Effector memory CD8-positive, alpha-beta T cell (primary cell): Measurements from ENCODE around the gene SCAF4.
A peak's percentile ranks its signal among the peaks of the same experiment; 100 is the strongest.

ENCODE experiments used
- ATAC-seq: fragments of 150-1000 bp; cut with Tn5 transposase; replicated peaks from 2 replicates; pipeline ENCODE4 v1.10.0; 2021; ENCODE audit warnings: mild to moderate bottlenecking, moderate library complexity
- DNase-seq, 3 experiments: peaks; one replicate each; pipeline ENCODE4 v3.0.0; 2021
- H3K27ac Mint-ChIP-seq, 2 donors: one replicate each; pipeline ENCODE4 v1.8.0; 2022; ENCODE audit warnings: mild to moderate bottlenecking in 2 of 2, mixed read lengths in 2 of 2, moderate library complexity in 2 of 2
- H3K27me3 Mint-ChIP-seq, 2 donors: one replicate each; pipeline ENCODE4 v1.8.0; 2022; ENCODE audit warnings: mixed read lengths in 2 of 2
- H3K36me3 Mint-ChIP-seq: one replicate; pipeline ENCODE4 v1.8.0; 2022; ENCODE audit warnings: mild to moderate bottlenecking, moderate library complexity, mixed read lengths; ENCODE audit not compliant: insufficient read depth
- H3K4me1 Mint-ChIP-seq, 2 donors: one replicate each; pipeline ENCODE4 v1.8.0; 2022; ENCODE audit warnings: low read depth in 2 of 2, mixed read lengths in 2 of 2
- H3K4me3 Mint-ChIP-seq, 2 donors: one replicate each; pipeline ENCODE4 v1.8.0; 2022; ENCODE audit warnings: mild to moderate bottlenecking in 2 of 2, mixed read lengths in 2 of 2, moderate library complexity in 2 of 2
- H3K9me3 Mint-ChIP-seq, 2 donors: one replicate each; pipeline ENCODE4 v1.8.0; 2022; ENCODE audit warnings: mixed read lengths in 2 of 2

Gene SCAF4

DNA sequence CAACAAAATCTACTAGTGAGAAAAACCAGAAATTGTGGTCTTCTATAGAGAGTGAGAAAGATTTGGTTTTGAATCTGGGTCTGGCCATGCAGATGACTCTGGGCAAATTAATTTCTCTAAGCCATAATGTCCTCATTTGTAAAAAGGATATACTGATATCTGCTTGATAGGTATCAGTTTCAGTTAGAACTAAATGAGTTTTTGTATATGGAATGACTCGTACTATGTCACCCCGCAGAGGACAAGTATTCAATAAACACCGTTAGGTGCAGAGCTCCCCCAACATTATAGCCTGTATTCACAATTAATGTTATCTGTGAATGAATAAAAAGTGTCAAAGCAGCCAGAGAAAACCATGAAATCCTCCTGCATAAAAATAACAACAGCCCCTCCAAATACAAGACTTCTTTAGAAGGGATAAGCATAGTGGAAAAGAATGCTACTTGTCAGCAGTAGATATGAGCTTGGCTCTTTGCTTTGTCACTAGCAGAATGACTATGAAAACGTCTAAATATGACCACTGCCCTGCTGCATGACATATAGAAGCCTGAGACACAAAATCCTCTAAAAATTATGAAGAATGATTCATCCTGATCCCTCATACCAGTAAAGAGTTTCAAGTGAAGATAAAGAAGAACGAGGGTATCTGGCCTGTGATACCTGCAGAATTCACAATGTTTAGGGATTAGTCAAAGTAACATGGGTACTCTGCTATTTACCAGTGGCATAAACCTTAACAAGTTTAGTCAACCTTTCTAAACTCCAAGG, 17.8 kb downstream of the SCAF4 start:
- peaks cover 40 to 77% of the 10 kb centered on the region in 2 donors for H3K4me1 Mint-ChIP-seq
- H3K27ac Mint-ChIP-seq: peak overlapping the region; percentile 17 to 90

DNA sequence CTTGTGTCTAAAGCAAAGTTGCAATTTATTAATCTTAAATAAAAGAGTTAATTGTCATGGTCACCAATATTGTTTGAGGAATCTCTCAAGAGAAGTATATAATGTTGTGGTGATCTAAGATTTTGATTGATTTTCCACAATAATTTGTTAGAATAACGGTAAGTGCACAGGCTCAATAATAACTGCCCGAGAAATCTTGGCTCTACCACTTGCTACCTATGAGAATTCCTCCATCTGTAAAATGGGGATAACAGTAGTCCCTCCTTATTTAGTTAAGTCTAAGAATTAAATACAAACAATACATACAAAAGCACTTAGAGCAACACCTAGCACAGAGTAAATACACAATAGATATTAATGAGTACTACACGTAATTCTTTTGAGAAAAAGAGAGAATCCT, 18.8 kb downstream of the SCAF4 start:
- no peaks in the 10 kb centered on the region for H3K27me3 Mint-ChIP-seq
- H3K4me3 Mint-ChIP-seq: peak overlapping the region in 1 of 2 donors; percentile 30
- no peak for DNase-seq
- no peaks in the 10 kb centered on the region for H3K9me3 Mint-ChIP-seq
- H3K27ac Mint-ChIP-seq: peak overlapping the region in 1 of 2 donors; percentile 29
- H3K36me3 Mint-ChIP-seq: no peaks in the 10 kb centered on the region
- peaks cover 43 to 76% of the 10 kb centered on the region in 2 donors for H3K4me1 Mint-ChIP-seq
- no peak for ATAC-seq

More for the DNA sequence above, 17.8 kb downstream of the SCAF4 start:
- Mint-ChIP-seq H3K9me3 (no peaks in the 10 kb centered on the region), H3K36me3 (no peaks in the 10 kb centered on the region), H3K27me3 (no peaks in the 10 kb centered on the region), H3K4me3 (peak overlapping the region; percentile 43 to 51)
- DNase-seq (no peak), ATAC-seq (peak; percentile 33)

DNA sequence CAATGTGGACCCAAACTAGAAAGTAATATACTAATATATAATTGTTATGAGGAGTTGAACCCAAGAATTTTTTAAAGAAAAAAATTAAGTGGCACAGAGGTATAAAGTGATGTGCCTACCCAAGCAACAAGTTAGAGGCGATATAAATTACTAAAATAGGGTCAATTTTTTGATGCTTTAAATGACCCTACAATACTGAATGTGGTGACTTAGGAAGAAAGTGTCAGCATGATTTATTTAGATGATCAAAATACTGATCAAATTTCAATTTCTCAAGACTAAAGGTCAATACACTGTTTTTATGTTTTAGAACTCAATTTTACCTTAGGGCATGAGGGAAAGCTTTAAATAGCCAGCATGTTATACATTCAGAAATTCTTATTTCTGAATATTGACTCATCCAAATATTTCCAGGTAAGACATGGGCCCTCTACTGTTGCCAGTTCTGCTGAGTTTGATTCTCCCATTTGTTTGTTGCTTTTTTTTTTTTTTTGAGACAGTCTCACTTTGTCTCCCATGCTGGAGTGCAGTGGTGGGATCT, 20.1 kb downstream of the SCAF4 start:
- no peaks in the 10 kb centered on the region for H3K9me3 Mint-ChIP-seq
- ATAC-seq: no peak
- H3K4me1 Mint-ChIP-seq: peaks cover 48 to 78% of the 10 kb centered on the region in 2 donors
- H3K27me3 Mint-ChIP-seq: no peaks in the 10 kb centered on the region
- peak overlapping the region in 1 of 2 donors; percentile 29 for H3K27ac Mint-ChIP-seq
- no peak overlapping the region for H3K4me3 Mint-ChIP-seq
- DNase-seq: no peak
- no peaks in the 10 kb centered on the region for H3K36me3 Mint-ChIP-seq

DNA sequence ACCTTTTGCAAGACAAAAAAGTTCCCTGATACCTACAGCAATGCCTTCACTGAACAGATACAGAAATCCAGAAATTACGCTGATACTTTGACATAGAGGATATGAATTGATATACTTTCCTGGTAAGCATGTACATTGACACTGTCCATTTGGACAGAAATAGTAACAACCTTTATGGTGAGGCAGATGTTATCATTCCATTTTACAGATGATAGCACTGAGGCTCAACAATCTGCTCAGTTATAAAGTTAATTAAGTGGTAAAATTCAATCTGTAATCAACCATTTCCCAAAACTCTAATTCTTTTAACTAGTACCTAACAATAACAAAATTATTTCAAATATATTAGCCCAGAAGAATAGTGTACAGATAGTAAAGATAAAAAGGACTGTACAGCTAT, 20.6 kb downstream of the SCAF4 start:
- no peak for DNase-seq
- H3K4me3 Mint-ChIP-seq: peak overlapping the region in 1 of 2 donors; percentile 15
- no peaks in the 10 kb centered on the region for H3K9me3 Mint-ChIP-seq
- no peak for ATAC-seq
- H3K4me1 Mint-ChIP-seq: peaks cover 48 to 78% of the 10 kb centered on the region in 2 donors
- no peaks in the 10 kb centered on the region for H3K36me3 Mint-ChIP-seq
- peak overlapping the region in 1 of 2 donors; percentile 29 for H3K27ac Mint-ChIP-seq
- no peaks in the 10 kb centered on the region for H3K27me3 Mint-ChIP-seq

DNA sequence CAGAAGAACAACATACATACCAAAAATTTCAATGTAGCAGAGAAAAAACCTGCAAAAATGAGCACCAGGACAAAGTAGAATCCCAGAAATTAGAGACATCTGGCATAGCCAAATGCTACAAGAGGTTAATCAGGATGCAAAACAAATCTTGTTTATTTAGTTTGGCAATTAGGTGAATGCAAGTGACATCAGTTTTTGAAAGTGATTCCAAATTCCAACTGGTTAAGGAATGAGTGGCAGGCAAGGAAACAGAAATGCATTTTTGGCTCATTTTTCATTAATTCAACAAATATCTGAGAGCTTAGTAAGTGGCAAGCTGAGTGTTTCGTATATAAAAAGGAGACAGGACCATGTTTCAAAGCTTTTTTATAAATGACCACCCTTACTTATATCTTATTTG, 21.3 kb downstream of the SCAF4 start:
- no peak for ATAC-seq
- peak overlapping the region in 1 of 2 donors; percentile 20 for H3K4me3 Mint-ChIP-seq
- no peak for DNase-seq
- H3K27ac Mint-ChIP-seq: peak overlapping the region in 1 of 2 donors; percentile 59
- H3K27me3 Mint-ChIP-seq: no peaks in the 10 kb centered on the region
- H3K9me3 Mint-ChIP-seq: no peaks in the 10 kb centered on the region
- no peaks in the 10 kb centered on the region for H3K36me3 Mint-ChIP-seq
- H3K4me1 Mint-ChIP-seq: peaks cover 49 to 73% of the 10 kb centered on the region in 2 donors

DNA sequence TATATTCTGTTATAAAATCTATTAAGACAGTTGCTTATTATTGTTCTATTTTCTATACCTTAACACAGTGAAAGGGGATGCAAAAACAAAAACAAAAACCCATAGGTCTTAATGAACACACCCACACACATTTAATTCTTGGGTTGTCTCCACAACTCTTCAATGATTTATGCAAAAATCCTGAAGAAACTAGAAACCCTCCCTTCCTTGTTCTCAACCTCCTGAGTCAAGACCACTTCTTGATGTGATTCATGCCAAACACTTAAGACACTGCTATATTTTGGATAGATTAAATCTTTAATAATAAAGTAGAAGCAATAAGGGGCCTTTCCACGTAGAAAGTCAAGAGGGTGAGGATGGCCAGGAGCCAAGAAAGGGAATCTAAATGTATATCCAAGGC, 23.4 kb downstream of the SCAF4 start:
- Mint-ChIP-seq H3K4me3 (peak overlapping the region in 1 of 2 donors; percentile 27), H3K27me3 (no peaks in the 10 kb centered on the region), H3K27ac (peak overlapping the region in 1 of 2 donors; percentile 59), H3K36me3 (peaks cover 3% of the 10 kb centered on the region), H3K4me1 (peaks cover 41 to 56% of the 10 kb centered on the region in 2 donors), H3K9me3 (no peaks in the 10 kb centered on the region)
- no peak for DNase-seq
- no peak for ATAC-seq

DNA sequence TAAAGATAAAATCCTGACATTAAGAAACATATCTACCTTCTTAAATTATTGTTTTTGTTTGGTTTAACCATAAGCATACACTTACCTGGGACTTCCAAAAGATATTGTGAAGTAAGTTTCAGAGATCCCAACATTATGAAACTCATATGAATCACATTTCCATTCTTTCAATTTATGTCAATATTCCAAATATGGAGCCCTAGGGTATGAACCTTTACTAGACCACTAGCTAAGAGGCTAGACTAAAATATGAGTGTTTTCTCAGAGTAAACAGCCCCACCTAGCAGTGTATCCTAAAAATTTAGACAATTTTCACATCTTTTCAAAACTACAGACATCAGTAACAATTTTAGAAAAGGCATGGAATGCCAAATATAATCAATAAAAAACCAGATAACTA, 24.4 kb downstream of the SCAF4 start:
- no peaks in the 10 kb centered on the region for H3K9me3 Mint-ChIP-seq

DNA sequence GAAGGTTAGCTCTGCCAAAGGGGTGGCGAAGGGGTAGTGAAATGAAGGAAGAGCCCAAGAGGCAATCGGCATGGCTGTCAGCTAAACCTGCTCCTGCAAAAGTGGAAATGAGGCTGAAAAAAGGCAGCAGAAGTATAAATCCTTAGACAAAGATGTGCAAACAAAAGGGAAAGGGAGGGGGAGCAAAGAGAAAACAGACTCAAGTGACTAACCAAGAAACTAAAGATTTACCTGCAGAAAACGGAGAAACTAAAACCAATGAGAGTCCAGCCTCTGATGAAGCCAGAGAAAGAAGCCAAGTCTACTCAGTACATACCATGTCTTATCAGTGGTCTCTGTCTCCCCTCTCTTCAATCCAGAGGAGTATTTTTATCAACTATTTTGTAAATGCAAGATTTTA, 25.4 kb downstream of the SCAF4 start:
- Mint-ChIP-seq H3K27me3 (no peaks in the 10 kb centered on the region), H3K4me1 (peaks cover 38 to 41% of the 10 kb centered on the region in 2 donors), H3K36me3 (peaks cover 14% of the 10 kb centered on the region), H3K27ac (peak overlapping the region in 1 of 2 donors; percentile 2), H3K4me3 (peak overlapping the region in 1 of 2 donors; percentile 1), H3K9me3 (no peaks in the 10 kb centered on the region)
- DNase-seq: no peak
- ATAC-seq: no peak

More for the DNA sequence above, 24.4 kb downstream of the SCAF4 start:
- H3K27ac Mint-ChIP-seq: no peak overlapping the region
- H3K4me3 Mint-ChIP-seq: no peak overlapping the region
- no peaks in the 10 kb centered on the region for H3K27me3 Mint-ChIP-seq
- no peak for ATAC-seq
- H3K36me3 Mint-ChIP-seq: peaks cover 5% of the 10 kb centered on the region
- DNase-seq: no peak
- peaks cover 38 to 47% of the 10 kb centered on the region in 2 donors for H3K4me1 Mint-ChIP-seq

DNA sequence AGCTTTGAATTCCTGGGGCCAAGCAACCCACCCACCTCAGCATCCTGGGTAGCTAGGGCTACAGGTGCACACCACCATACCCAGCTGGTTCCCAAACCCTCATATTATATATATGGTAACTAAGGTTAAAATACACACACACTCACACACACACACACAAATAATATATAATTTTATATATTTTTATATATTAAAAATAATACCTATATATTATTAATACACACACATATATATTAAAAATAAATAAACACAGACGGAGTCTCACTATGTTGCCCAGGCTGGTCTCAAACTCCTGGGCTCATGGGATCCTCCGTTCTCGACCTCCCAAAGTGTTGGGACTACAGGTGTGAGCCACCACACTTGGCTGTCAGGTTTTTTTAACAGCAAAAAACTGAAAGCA, 31.9 kb downstream of the SCAF4 start:
- Mint-ChIP-seq H3K27me3 (no peaks in the 10 kb centered on the region), H3K4me1 (peaks cover 3 to 5% of the 10 kb centered on the region in 2 donors), H3K9me3 (no peaks in the 10 kb centered on the region), H3K27ac (no peak overlapping the region), H3K4me3 (no peak overlapping the region), H3K36me3 (peaks cover 75% of the 10 kb centered on the region)
- ATAC-seq (no peak), DNase-seq (no peak)

DNA sequence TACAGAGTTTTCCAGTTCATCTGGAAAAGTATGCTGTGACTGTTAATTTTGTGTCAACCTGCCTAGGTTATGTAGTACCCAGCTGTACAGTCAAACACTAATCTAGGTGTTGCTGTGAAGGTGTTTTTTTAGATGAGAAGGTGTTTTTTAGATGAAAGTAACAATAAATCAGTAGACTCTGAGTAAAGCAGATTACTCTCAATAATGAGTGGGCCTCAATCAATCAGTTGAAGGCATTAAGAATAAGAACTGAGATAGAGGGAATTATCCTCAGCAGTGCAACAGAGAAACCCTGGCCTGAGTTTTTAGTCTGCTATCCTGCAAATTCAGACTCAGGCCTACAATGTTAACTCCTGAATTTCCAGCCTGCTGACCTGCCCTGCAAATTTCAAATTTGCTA, 33.5 kb downstream of the SCAF4 start:
- Mint-ChIP-seq H3K9me3 (no peaks in the 10 kb centered on the region), H3K27me3 (no peaks in the 10 kb centered on the region), H3K27ac (peak overlapping the region; percentile 28 to 49), H3K4me1 (peaks cover 0 to 5% of the 10 kb centered on the region in 2 donors), H3K36me3 (peaks cover 86% of the 10 kb centered on the region), H3K4me3 (no peak overlapping the region)
- no peak for DNase-seq
- ATAC-seq: no peak

DNA sequence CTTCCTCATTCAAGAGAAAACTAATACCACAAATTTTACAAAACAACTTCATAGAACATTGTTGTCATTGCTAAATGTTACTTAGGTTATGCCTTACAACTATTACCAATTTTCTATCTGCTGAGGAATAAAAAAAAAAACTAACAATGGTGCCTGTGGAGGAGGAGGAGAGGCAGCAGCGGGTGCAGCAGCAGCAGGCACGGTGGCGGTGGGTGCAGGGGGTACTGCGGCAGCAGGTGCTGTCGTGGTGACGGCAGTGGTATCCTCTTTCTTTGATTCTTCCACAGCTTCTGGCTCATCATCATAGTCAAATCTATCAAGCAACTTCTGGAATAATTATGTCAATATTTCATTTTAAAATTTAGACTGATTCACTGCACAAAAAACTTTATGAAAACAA, 35.5 kb downstream of the SCAF4 start:
- DNase-seq: no peak
- peaks cover 93% of the 10 kb centered on the region for H3K36me3 Mint-ChIP-seq
- H3K27me3 Mint-ChIP-seq: no peaks in the 10 kb centered on the region
- H3K27ac Mint-ChIP-seq: peak overlapping the region; percentile 20 to 64
- H3K9me3 Mint-ChIP-seq: no peaks in the 10 kb centered on the region
- ATAC-seq: no peak
- peaks cover 0 to 5% of the 10 kb centered on the region in 2 donors for H3K4me1 Mint-ChIP-seq
- no peak overlapping the region for H3K4me3 Mint-ChIP-seq

DNA sequence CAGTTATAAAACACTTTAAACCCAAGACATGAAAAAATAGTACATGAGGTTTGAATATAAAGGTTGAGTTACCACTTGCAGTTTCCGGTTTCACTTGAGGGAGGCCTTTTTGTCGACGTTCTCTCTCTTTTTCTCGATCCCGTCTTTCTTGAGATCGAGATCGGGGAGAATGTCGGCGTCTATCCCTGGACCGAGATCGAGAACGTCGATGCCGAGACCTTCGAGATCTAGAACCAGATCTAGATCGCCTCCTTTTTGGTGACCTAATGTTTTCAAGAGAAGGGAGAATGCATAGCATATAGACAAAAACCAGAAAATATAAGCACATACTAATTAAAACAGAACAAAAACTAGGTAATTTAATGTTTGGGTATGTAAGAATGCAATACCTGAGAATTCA, 38.7 kb downstream of the SCAF4 start:
- ATAC-seq: no peak
- peaks cover 94% of the 10 kb centered on the region for H3K36me3 Mint-ChIP-seq
- no peaks in the 10 kb centered on the region for H3K4me1 Mint-ChIP-seq
- no peaks in the 10 kb centered on the region for H3K9me3 Mint-ChIP-seq
- no peak overlapping the region for H3K27ac Mint-ChIP-seq
- DNase-seq: no peak
- H3K4me3 Mint-ChIP-seq: no peak overlapping the region
- no peaks in the 10 kb centered on the region for H3K27me3 Mint-ChIP-seq

DNA sequence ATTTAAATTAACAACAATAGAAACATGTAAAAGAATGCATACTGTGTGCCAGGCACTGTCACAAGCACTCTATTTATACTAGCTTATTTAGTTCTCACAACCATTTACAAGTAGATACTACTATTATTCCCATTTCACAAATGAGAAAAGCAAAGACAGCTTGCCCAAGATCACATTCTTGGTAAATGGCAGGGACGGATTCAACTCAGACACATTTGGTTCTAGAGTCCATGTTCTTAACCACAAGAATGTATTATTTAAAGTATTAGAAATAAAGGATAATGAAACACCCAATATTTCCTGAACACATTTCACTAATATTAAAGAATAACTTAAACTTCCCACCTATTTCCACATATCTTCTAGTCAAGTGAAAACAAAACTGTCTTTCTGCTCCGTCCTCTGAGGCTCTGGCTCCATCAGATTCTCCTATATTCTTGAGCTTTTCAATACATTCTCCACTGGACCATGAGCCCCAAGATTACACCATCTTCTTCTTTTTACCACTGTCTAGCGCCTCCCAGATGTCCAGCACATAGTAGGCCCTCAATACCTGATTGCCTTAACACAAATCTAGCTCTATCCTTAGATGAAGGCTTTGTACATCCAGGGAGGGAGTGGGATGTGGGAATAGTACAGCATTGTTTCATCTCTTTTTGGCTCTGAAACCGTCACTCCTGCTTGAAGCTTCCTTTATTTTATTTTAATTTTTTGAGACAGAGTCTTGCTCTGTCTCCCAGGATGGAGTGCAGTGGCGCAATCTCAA, 43.1 kb downstream of the SCAF4 start:
- H3K4me3 Mint-ChIP-seq: no peak overlapping the region
- H3K27me3 Mint-ChIP-seq: no peaks in the 10 kb centered on the region
- DNase-seq (no peak), ATAC-seq (no peak)
- no peaks in the 10 kb centered on the region for H3K4me1 Mint-ChIP-seq
- peaks cover 97% of the 10 kb centered on the region for H3K36me3 Mint-ChIP-seq
- H3K27ac Mint-ChIP-seq: peak overlapping the region in 1 of 2 donors; percentile 1
- H3K9me3 Mint-ChIP-seq: no peaks in the 10 kb centered on the region
